Measurements from ENCODE around the gene ORC3. TPM values are rescaled to one million over a fixed set of nuclear protein-coding genes. Genes with fewer than 3 reads are reported as not detected.
A peak's percentile ranks its signal among the peaks of the same experiment; 100 is the strongest.

The ORC3 gene
- total and polyA plus RNA-seq, 10 of the 15 experiments (the other 5 are each of a cell fraction or from before 2014, with no cell fraction given) = 27.2 to 76.3 (median 54.6) TPM

DNA sequence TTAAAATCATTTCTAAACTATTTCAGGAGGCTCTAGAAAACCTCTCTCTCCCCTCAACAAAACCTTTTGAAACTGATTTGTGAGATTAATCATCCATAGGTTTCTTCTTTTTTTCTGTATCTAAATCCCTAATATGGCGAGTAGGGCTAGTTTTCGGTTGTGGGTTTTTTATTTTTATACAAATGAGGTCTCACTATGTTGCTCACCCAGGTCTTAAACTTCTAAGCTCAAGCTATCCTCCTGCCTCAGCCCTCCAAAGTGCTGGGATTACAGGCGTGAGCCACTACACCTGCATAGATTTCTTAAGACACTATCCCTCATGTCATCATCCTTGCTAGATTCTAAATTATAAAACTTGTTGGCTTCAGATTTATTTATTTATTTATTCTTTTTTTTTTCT lies 43.9 kb downstream of the ORC3 start:
- RAD21 ChIA-PET (ENCODE audit: unreplicated experiment) = no interaction called here
- Histone ChIP-seq H3K4me3 (no peak overlapping the region), H4K20me1 (ENCODE audit: control insufficient read depth, insufficient read depth) (no peaks in the 10 kb centered on the region), H2AFZ (ENCODE audit: control insufficient read depth, low read depth, low read length) (no peak overlapping the region), H3K36me3 (ENCODE audit: control insufficient read depth in 2 of 2, insufficient read depth in 2 of 2, low read length in 1 of 2) (peaks cover 0 to 23% of the 10 kb centered on the region in 2 experiments; a peak in 3 of 4 replicates), H3K79me2 (ENCODE audit: control insufficient read depth, insufficient read depth, low read length) (no peaks in the 10 kb centered on the region), H3K9ac (ENCODE audit: control insufficient read depth, insufficient read depth, low read length) (no peak overlapping the region), H3K27me3 (replicated peaks in 1 of 2; ENCODE audit: control insufficient read depth in 2 of 2, insufficient read depth in 2 of 2, low read length in 1 of 2) (no peaks in the 10 kb centered on the region), H3K9me3 (replicated peaks; ENCODE audit: control insufficient read depth, insufficient read depth, low read length) (no peaks in the 10 kb centered on the region), H3K4me2 (ENCODE audit: control insufficient read depth, insufficient read depth) (no peak overlapping the region), H3K27ac (ENCODE audit: control insufficient read depth, insufficient read depth) (no peak overlapping the region), H3K4me1 (ENCODE audit: control insufficient read depth, insufficient read depth, low read length) (peaks cover 1% of the 10 kb centered on the region)
- POLR2A ChIA-PET = no interaction called here
- TF ChIP-seq RELA (IDR thresholded peaks at IDR 0.05; ENCODE audit: borderline replicate concordance, partially characterized antibody) (no peak), GABPA (IDR thresholded peaks at IDR 0.05; ENCODE audit: low read depth) (no peak), HCFC1 (IDR thresholded peaks at IDR 0.05; ENCODE audit: low read length) (no peak), RAD51 (IDR thresholded peaks at IDR 0.05) (no peak), SMAD5 (IDR thresholded peaks at IDR 0.05; ENCODE audit: low read depth) (no peak)
- TF ChIP-seq, protein P1, sequence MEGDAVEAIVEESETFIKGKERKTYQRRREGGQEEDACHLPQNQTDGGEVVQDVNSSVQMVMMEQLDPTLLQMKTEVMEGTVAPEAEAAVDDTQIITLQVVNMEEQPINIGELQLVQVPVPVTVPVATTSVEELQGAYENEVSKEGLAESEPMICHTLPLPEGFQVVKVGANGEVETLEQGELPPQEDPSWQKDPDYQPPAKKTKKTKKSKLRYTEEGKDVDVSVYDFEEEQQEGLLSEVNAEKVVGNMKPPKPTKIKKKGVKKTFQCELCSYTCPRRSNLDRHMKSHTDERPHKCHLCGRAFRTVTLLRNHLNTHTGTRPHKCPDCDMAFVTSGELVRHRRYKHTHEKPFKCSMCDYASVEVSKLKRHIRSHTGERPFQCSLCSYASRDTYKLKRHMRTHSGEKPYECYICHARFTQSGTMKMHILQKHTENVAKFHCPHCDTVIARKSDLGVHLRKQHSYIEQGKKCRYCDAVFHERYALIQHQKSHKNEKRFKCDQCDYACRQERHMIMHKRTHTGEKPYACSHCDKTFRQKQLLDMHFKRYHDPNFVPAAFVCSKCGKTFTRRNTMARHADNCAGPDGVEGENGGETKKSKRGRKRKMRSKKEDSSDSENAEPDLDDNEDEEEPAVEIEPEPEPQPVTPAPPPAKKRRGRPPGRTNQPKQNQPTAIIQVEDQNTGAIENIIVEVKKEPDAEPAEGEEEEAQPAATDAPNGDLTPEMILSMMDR (IDR thresholded peaks at IDR 0.05 in 2 of 3, conservative IDR thresholded peaks at IDR 0.05 in 1 of 3; ENCODE audit: control insufficient read depth in 2 of 3, extremely low read depth in 1 of 3, insufficient read depth in 1 of 3, low read depth in 3 of 3, low read length in 3 of 3) = no peak
- DNase-seq (ENCODE audit: low read depth, low spot score) (no peak), ATAC-seq (peak; percentile 38; the same call in 1 of the 3 replicates), FAIRE-seq (no peak)
- SMC1A ChIA-PET (ENCODE audit: uncharacterized antibody, unreplicated experiment) = no interaction called here
- CTCF ChIA-PET = no interaction called here
- BruUV-seq (replicated peaks) = no TSS peak
- intact Hi-C loops (cut with micrococcal nuclease; ENCODE audit: unreplicated experiment) = no loop called here
- in situ Hi-C loops (cut with MboI) = no loop called here
- WGBS (ENCODE audit: insufficient coverage, insufficient replicate concordance, low lambda C conversion rate, missing lambda C conversion rate) = 85% methylated on average over 3 of the region's 3 CpGs
